Uterus (tissue), 2 donors: ENCODE data around the gene HSPA4.

Experiments
- POLR2A ChIP-seq, 2 donors: fragments of 450-650 bp; IDR thresholded peaks; one replicate each; pipeline ENCODE4 v1.6.1; 2016; ENCODE audit warnings: antibody characterized with exemption in 2 of 2, mild to moderate bottlenecking in 1 of 2, moderate library complexity in 1 of 2
- TF ChIP-seq, protein P1 (sequence below), 4 experiments: fragments of 200-600 bp in 2 of 4; fragments of 450-650 bp in 2 of 4; sonication (generic) in 2 of 4; IDR thresholded peaks; one replicate each; pipeline ENCODE4 v1.5.1; 2016 to 2019; ENCODE audit warnings: antibody characterized with exemption in 4 of 4, mild to moderate bottlenecking in 2 of 4, moderate library complexity in 1 of 4

DNA sequence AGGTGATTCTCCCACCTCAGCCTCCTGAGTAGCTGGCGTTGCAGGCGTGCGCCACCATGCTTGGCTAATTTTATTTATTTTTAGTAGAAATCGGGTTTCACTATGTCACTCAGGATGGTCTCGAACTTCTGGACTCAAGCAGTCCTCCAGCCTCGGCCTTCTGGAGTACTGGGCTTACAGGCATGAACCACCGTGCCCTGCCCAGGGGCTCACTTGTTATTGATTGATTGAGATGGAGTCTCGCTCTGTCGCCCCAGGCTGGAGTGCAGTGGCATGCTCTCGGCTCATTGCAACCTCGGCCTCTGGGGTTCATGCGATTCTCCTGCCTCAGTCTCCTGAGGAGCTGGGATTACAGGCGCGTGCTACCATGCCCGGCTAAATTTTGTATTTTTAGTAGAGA is 1.6 kb downstream of the HSPA4 start:
- TF ChIP-seq, protein P1, sequence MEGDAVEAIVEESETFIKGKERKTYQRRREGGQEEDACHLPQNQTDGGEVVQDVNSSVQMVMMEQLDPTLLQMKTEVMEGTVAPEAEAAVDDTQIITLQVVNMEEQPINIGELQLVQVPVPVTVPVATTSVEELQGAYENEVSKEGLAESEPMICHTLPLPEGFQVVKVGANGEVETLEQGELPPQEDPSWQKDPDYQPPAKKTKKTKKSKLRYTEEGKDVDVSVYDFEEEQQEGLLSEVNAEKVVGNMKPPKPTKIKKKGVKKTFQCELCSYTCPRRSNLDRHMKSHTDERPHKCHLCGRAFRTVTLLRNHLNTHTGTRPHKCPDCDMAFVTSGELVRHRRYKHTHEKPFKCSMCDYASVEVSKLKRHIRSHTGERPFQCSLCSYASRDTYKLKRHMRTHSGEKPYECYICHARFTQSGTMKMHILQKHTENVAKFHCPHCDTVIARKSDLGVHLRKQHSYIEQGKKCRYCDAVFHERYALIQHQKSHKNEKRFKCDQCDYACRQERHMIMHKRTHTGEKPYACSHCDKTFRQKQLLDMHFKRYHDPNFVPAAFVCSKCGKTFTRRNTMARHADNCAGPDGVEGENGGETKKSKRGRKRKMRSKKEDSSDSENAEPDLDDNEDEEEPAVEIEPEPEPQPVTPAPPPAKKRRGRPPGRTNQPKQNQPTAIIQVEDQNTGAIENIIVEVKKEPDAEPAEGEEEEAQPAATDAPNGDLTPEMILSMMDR (IDR thresholded peaks at IDR 0.05) = no peak
- TF ChIP-seq POLR2A (IDR thresholded peaks at IDR 0.05) = no peak
